Measurements from ENCODE around the gene TAOK1.

GRCh38 chr17:29591146-29591736 is 201.1 kb downstream of the TAOK1 start:
- TF ChIP-seq CTCF (IDR thresholded peaks at IDR 0.05; ENCODE audit: poor library complexity): no peak
- TF ChIP-seq EZH2 (IDR thresholded peaks at IDR 0.05; ENCODE audit: borderline replicate concordance): no peak

Data from hepatocyte (in vitro differentiated cells).